Naive thymus-derived CD8-positive, alpha-beta T cell (primary cell): Measurements from ENCODE around the gene IMMP2L. TPM values are rescaled to one million over a fixed set of nuclear protein-coding genes. Genes with fewer than 3 reads are reported as not detected.
"Not testable (repeated sequence)": the region's sequence is repeated elsewhere in the genome, so short reads cannot be mapped to it uniquely, and the experiment has no call there.

ENCODE experiments used
- ATAC-seq, 2 donors: fragments of 150-1000 bp; cut with Tn5 transposase in 1 of 2; sonication (Bioruptor Pico), chemical (Tn5 transposase) in 1 of 2; 1 replicate in 1 of 2; 2 replicates in 1 of 2; pipeline ENCODE4 v1.10.0; 2021; ENCODE audit warnings: mild to moderate bottlenecking in 2 of 2, moderate library complexity in 2 of 2
- POLR2A ChIA-PET: fragments of 350-600 bp; sonication (Branson Sonifier 250); formaldehyde crosslinking; loops from one replicate; lab custom pipeline; 2021; ENCODE audit warnings: antibody characterized with exemption; lab: Charles Lee
- DNase-seq, 10 donors: peaks; one replicate each; pipeline versions ENCODE4 v3.0.0 to v3.0.0-alpha.2; 2020 to 2022
- H3K27ac Mint-ChIP-seq, 10 donors: one replicate each; pipeline ENCODE4 v1.8.0; 2020 to 2022; ENCODE audit warnings: mild to moderate bottlenecking in 10 of 10, mixed read lengths in 10 of 10, moderate library complexity in 4 of 10, inconsistent platforms in 1 of 10
- H3K27me3 Mint-ChIP-seq, 5 donors: one replicate each; pipeline ENCODE4 v1.8.0; 2021 to 2022; ENCODE audit warnings: mixed read lengths in 5 of 5
- H3K36me3 Mint-ChIP-seq, 3 donors: one replicate each; pipeline ENCODE4 v1.8.0; 2020 to 2022; ENCODE audit warnings: mixed read lengths in 3 of 3, mild to moderate bottlenecking in 2 of 3, inconsistent platforms in 1 of 3
- H3K4me1 Mint-ChIP-seq, 4 donors: one replicate each; pipeline ENCODE4 v1.8.0; 2021 to 2022; ENCODE audit warnings: mixed read lengths in 4 of 4
- H3K4me3 Mint-ChIP-seq, 10 donors: one replicate each; pipeline ENCODE4 v1.8.0; 2020 to 2022; ENCODE audit warnings: mild to moderate bottlenecking in 10 of 10, mixed read lengths in 10 of 10, moderate library complexity in 6 of 10, inconsistent platforms in 1 of 10
- H3K9me3 Mint-ChIP-seq, 9 donors: one replicate each; pipeline ENCODE4 v1.8.0; 2020 to 2022; ENCODE audit warnings: mixed read lengths in 9 of 9, mild to moderate bottlenecking in 3 of 9, inconsistent platforms in 1 of 9, moderate library complexity in 1 of 9
- polyA plus RNA-seq, 3 donors: library from polyadenylated mRNA; unstranded; fragments of 300-500 nt; fragmentation: Illumina TruSeq; gene quantifications; one replicate each; pipeline ENCODE4 v1.2.3, GENCODE V29; 2021
- total RNA-seq, 8 experiments: library from RNA in 2 of 8; stranded (reverse) in 2 of 8; gene quantifications; one replicate each; pipeline ENCODE4 v1.2.3 and lab custom pipeline; 2021 to 2026

The IMMP2L gene
- total and polyA plus RNA-seq, 5 experiments from 2014 or later: 17.1 to 29.1 (median 19.6) TPM

GRCh38 chr7:111330235-111330523, 232.1 kb downstream of the IMMP2L start:
- ATAC-seq (no peak), DNase-seq (no peak)
- Mint-ChIP-seq H3K36me3 (peaks cover 0 to 10% (median 5%) of the 10 kb centered on the region in 3 donors), H3K4me1 (peaks cover 0 to 8% (median 1%) of the 10 kb centered on the region in 4 donors), H3K27me3 (no peaks in the 10 kb centered on the region), H3K9me3 (peaks cover 0 to 10% (median 2%) of the 10 kb centered on the region in 9 donors), H3K4me3 (no peak overlapping the region), H3K27ac (no peak overlapping the region)
- POLR2A ChIA-PET: no interaction called here

- Mint-ChIP-seq H3K27ac (peak overlapping the region in 1 of 10 donors; percentile 32), H3K4me3 (no peak overlapping the region), H3K36me3 (peaks cover 0 to 4% (median 2%) of the 10 kb centered on the region in 3 donors), H3K4me1 (peaks cover 0 to 8% (median 1%) of the 10 kb centered on the region in 4 donors), H3K9me3 (peaks cover 0 to 10% (median 2%) of the 10 kb centered on the region in 9 donors), H3K27me3 (no peaks in the 10 kb centered on the region)
- no peak for DNase-seq
- POLR2A ChIA-PET: no interaction called here
- ATAC-seq: no peak
Observed at GRCh38 chr7:111329367-111330234, 232.7 kb downstream of the IMMP2L start.

GRCh38 chr7:111328487-111328886, 233.8 kb downstream of the IMMP2L start:
- H3K36me3 Mint-ChIP-seq: peaks cover 0 to 5% (median 4%) of the 10 kb centered on the region in 3 donors
- ATAC-seq (no peak), DNase-seq (no peak)
- peaks cover 0 to 10% (median 1%) of the 10 kb centered on the region in 4 donors for H3K4me1 Mint-ChIP-seq
- POLR2A ChIA-PET: no interaction called here
- no peak overlapping the region for H3K4me3 Mint-ChIP-seq
- no peaks in the 10 kb centered on the region for H3K27me3 Mint-ChIP-seq
- H3K27ac Mint-ChIP-seq: peak overlapping the region in 1 of 10 donors; percentile 21
- peaks cover 0 to 7% (median 0%) of the 10 kb centered on the region in 9 donors for H3K9me3 Mint-ChIP-seq

- H3K4me3 Mint-ChIP-seq: no peak overlapping the region
- POLR2A ChIA-PET: no interaction called here
- peaks cover 8 to 19% (median 14%) of the 10 kb centered on the region in 3 donors for H3K36me3 Mint-ChIP-seq
- H3K9me3 Mint-ChIP-seq: no peaks in the 10 kb centered on the region
- H3K4me1 Mint-ChIP-seq: peaks cover 0 to 18% (median 5%) of the 10 kb centered on the region in 4 donors
- no peak for ATAC-seq
- H3K27ac Mint-ChIP-seq: no peak overlapping the region
- no peak for DNase-seq
- H3K27me3 Mint-ChIP-seq: no peaks in the 10 kb centered on the region
Observed at GRCh38 chr7:111324776-111325175, 237.5 kb downstream of the IMMP2L start.

DNA sequence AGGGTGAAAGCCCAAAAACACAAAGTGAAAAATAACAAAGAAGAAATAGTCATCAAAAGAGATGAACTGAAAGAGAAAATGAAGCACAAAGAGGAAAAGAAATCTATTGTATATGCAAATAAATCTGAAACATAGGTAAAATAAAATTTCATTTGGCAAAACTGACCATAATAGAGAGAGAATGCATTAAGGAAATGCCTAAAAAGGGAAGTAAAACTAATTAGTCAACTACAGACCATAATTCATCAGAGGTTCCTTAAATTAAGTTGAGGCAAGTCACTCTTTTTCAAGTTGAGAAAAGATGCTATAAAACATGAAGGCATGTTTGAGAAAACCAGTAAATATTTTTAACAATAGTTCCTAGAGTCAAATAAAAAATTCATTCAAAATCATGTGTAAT, 238.1 kb downstream of the IMMP2L start:
- POLR2A ChIA-PET: no interaction called here
- peaks cover 0 to 16% (median 3%) of the 10 kb centered on the region in 4 donors for H3K4me1 Mint-ChIP-seq
- no peak for ATAC-seq
- no peaks in the 10 kb centered on the region for H3K27me3 Mint-ChIP-seq
- DNase-seq: no peak
- H3K9me3 Mint-ChIP-seq: no peaks in the 10 kb centered on the region
- no peak overlapping the region for H3K4me3 Mint-ChIP-seq
- H3K36me3 Mint-ChIP-seq: peaks cover 8 to 19% (median 14%) of the 10 kb centered on the region in 3 donors
- H3K27ac Mint-ChIP-seq: no peak overlapping the region

DNA sequence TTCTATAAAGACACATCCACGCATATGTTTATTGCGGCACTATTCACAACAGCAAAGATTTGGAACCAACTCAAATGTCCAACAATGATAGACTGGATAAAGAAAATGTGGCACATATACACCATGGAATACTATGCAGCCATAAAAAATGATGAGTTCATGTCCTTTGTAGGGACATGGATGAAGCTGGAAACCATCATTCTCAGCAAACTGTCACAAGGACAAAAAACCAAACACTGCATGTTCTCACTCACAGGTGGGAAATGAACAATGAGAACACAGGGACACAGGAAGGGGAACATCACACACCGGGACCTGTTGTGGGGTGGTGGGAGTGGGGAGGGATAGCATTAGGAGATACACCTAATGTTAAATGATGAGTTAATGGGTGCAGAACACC, 238.6 kb downstream of the IMMP2L start:
- H3K4me3 Mint-ChIP-seq, H3K9me3 Mint-ChIP-seq, ATAC-seq, H3K27me3 Mint-ChIP-seq, POLR2A ChIA-PET, DNase-seq, H3K27ac Mint-ChIP-seq: not testable (repeated sequence)
- Mint-ChIP-seq H3K36me3 (peaks cover 8 to 19% (median 14%) of the 10 kb centered on the region in 3 donors), H3K4me1 (peaks cover 0 to 12% (median 3%) of the 10 kb centered on the region in 4 donors)

DNA sequence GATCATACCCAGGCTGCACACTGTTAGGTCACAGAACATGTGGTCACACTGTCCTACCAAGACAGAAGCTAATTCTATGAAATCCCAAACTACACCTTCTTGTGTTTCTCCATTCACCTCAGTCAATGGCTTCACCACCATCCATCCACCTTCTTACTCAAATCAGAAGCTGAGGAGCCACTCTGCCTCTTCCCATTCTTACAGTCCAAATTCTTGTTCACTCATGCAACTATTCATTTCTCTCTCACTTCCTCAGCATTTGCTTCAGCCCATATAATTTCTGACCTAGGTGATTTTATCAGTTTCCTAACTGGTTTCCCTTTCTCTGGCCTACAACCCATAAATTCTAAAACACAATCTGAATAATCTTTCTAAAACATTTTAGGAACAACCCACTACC, 242.2 kb downstream of the IMMP2L start:
- Mint-ChIP-seq H3K36me3 (peaks cover 11 to 27% (median 21%) of the 10 kb centered on the region in 3 donors), H3K27me3 (no peaks in the 10 kb centered on the region), H3K27ac (no peak overlapping the region), H3K9me3 (peaks cover 0 to 4% (median 0%) of the 10 kb centered on the region in 9 donors), H3K4me1 (peaks cover 0 to 12% (median 5%) of the 10 kb centered on the region in 4 donors), H3K4me3 (no peak overlapping the region)
- ATAC-seq (no peak), DNase-seq (no peak)
- POLR2A ChIA-PET: no interaction called here

- Mint-ChIP-seq H3K4me1 (peaks cover 0 to 8% (median under 1%) of the 10 kb centered on the region in 4 donors), H3K4me3 (no peak overlapping the region), H3K27ac (no peak overlapping the region), H3K27me3 (no peaks in the 10 kb centered on the region), H3K36me3 (peaks cover 3 to 20% (median 12%) of the 10 kb centered on the region in 3 donors), H3K9me3 (no peaks in the 10 kb centered on the region)
- DNase-seq: no peak
- POLR2A ChIA-PET: no interaction called here
- no peak for ATAC-seq
Observed at GRCh38 chr7:111312966-111313365, 249.3 kb downstream of the IMMP2L start.

- Mint-ChIP-seq H3K27me3 (no peaks in the 10 kb centered on the region), H3K36me3 (peaks cover 0 to 8% (median 4%) of the 10 kb centered on the region in 3 donors), H3K9me3 (no peaks in the 10 kb centered on the region), H3K4me1 (peaks cover 0 to 8% (median 3%) of the 10 kb centered on the region in 4 donors), H3K4me3 (no peak overlapping the region), H3K27ac (no peak overlapping the region)
- no peak for DNase-seq
- no peak for ATAC-seq
- POLR2A ChIA-PET: no interaction called here
Observed at GRCh38 chr7:111308691-111309090, 253.6 kb downstream of the IMMP2L start.

DNA sequence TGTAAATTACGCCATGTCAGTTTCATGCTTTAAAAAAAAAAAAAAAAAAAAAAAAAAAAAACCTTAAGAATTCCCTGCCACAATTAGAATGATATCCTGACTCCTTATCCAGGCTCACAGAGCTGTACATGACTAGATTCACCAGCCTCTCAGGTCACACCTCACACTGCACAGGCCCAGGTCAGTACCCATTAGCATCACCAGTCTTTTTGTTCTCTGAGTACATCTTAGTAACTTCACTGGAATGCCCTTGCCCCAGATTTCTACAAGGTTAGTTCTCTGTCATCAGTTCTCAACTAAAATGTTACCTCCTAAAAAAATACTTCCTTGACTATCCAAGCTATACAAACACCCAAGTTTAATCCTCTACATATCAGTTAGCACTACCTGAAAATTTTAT, 260.4 kb downstream of the IMMP2L start:
- peaks cover 0 to 2% (median 0%) of the 10 kb centered on the region in 9 donors for H3K9me3 Mint-ChIP-seq
- no peak overlapping the region for H3K27ac Mint-ChIP-seq
- H3K4me1 Mint-ChIP-seq: peaks cover 0 to 4% (median 3%) of the 10 kb centered on the region in 4 donors
- POLR2A ChIA-PET: interaction anchor here (0.6 kb wide), 1 partner anchor 1538 kb away, joined by 3 read pairs; no protein-coding TSS in a partner anchor
- DNase-seq (no peak), ATAC-seq (no peak)
- no peaks in the 10 kb centered on the region for H3K27me3 Mint-ChIP-seq
- H3K4me3 Mint-ChIP-seq: no peak overlapping the region
- H3K36me3 Mint-ChIP-seq: peaks cover 0 to 5% (median 2%) of the 10 kb centered on the region in 3 donors

DNA sequence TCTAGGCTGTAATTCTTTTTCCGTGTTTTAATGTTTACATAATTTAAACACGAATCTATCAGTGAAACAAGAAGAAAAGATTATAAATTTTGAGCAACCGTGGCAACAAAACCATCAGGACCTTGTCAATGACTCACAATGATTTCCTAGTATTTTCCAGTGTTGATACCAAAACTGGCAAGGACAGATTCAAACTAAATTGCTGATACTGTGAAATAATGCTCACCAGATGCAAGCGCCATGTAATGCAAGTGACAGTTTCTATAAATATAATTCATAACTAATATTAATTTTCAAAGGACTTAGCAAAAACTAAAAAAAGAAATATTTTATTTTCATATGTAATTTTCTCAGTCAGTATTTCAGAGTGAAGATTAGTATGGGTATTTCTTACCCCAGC, 267.8 kb downstream of the IMMP2L start:
- ATAC-seq: no peak
- DNase-seq: no peak
- Mint-ChIP-seq H3K9me3 (peaks cover 0 to 6% (median 4%) of the 10 kb centered on the region in 9 donors), H3K27ac (no peak overlapping the region), H3K36me3 (peaks cover 2 to 6% (median 5%) of the 10 kb centered on the region in 3 donors), H3K27me3 (no peaks in the 10 kb centered on the region), H3K4me3 (no peak overlapping the region), H3K4me1 (peaks cover 0 to 8% (median 0%) of the 10 kb centered on the region in 4 donors)
- POLR2A ChIA-PET: no interaction called here

DNA sequence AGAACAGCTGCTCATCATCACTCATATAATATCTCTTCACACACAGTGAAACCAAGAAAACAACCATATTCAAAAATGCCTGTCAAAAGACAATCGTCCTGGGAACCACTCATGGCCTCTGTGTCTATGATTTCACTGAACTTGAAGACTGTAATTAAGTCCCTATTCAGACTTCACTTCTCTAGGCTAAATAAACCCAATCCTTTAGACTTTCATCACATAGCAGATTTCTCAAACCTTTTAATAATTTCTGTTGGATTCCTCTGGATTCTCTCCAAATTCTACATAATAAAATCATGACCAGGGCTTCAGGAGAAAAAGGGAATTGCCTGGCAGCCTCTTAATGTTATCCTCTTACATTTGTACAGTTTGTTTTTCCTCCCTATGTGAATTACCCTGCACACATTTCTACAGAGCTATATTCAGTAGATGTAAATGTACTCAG, 270.2 kb downstream of the IMMP2L start:
- no peaks in the 10 kb centered on the region for H3K27me3 Mint-ChIP-seq
- no peak overlapping the region for H3K4me3 Mint-ChIP-seq
- ATAC-seq (no peak), DNase-seq (no peak)
- H3K36me3 Mint-ChIP-seq: peaks cover 6 to 26% (median 13%) of the 10 kb centered on the region in 3 donors
- peaks cover 0 to 8% (median 0%) of the 10 kb centered on the region in 4 donors for H3K4me1 Mint-ChIP-seq
- POLR2A ChIA-PET: no interaction called here
- peaks cover 0 to 24% (median 8%) of the 10 kb centered on the region in 9 donors for H3K9me3 Mint-ChIP-seq
- peak overlapping the region in 1 of 10 donors; percentile 9 for H3K27ac Mint-ChIP-seq

DNA sequence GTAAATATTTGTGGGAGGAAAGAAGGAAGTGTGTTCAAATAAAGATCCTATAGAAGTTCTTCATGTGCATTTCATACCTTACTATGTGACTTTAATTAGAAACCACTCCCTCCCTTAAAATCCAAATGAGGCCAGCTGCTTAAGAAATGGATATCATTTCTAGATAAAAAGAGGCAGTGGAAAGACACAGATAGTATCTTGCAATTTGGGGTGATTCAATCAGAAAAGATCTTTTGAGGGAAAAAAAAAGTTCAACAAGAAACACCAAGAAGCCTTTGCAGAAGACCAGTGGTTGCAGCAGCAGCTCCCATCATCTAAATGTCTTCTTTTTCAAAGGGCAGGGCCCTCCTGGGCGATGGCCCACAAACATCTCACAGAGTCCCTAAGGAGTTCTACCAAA, 271.3 kb downstream of the IMMP2L start:
- H3K4me3 Mint-ChIP-seq: no peak overlapping the region
- H3K36me3 Mint-ChIP-seq: peaks cover 6 to 28% (median 13%) of the 10 kb centered on the region in 3 donors
- POLR2A ChIA-PET: no interaction called here

More for the DNA sequence above, 271.3 kb downstream of the IMMP2L start:
- Mint-ChIP-seq H3K4me1 (peaks cover 0 to 8% (median 0%) of the 10 kb centered on the region in 4 donors), H3K27me3 (no peaks in the 10 kb centered on the region), H3K9me3 (peaks cover 0 to 24% (median 8%) of the 10 kb centered on the region in 9 donors), H3K27ac (peak overlapping the region in 1 of 10 donors; percentile 63)
- DNase-seq: no peak
- ATAC-seq: no peak
